ENCODE measurements around the gene CBR3. TPM values are rescaled to one million over a fixed set of nuclear protein-coding genes. Genes with fewer than 3 reads are reported as not detected.

The CBR3 gene
- total and polyA plus RNA-seq, 9 of the 15 experiments (the other 6 are each of a cell fraction or from before 2014, with no cell fraction given) = not detected

GRCh38 chr21:36188081-36188681, 53.3 kb downstream of the CBR3 start (continued):
- TF ChIP-seq PRPF4 (IDR thresholded peaks at IDR 0.05; ENCODE audit: insufficient read depth, low read depth, low read length, poor library complexity, severe bottlenecking) (no peak), YBX1 (IDR thresholded peaks at IDR 0.05) (no peak), FOXJ2 (tag; IDR thresholded peaks at IDR 0.05) (no peak)

GRCh38 chr21:36188937-36189336, 54.1 kb downstream of the CBR3 start:
- ATAC-seq (no peak), DNase-seq (ENCODE audit: extremely low read depth in 1 of 4, low spot score in 3 of 4) (no peak), FAIRE-seq (no peak)
- Histone ChIP-seq H3K4me3 (no peak overlapping the region), H3K4me2 (ENCODE audit: insufficient read depth, low read length) (no peak overlapping the region), H3K27me3 (ENCODE audit: control insufficient read depth in 2 of 2, insufficient read depth in 2 of 2, low read length in 2 of 2) (peaks cover 33 to 53% of the 10 kb centered on the region in 2 experiments; a peak in 4 of 5 replicates), H3K79me2 (ENCODE audit: control insufficient read depth, insufficient read depth, low read length) (no peaks in the 10 kb centered on the region), H3K9me3 (replicated peaks; ENCODE audit: control insufficient read depth, insufficient read depth, low read depth, low read length) (no peaks in the 10 kb centered on the region), H3K4me1 (replicated peaks in 1 of 2; ENCODE audit: control insufficient read depth in 2 of 2, insufficient read depth in 2 of 2, low read length in 2 of 2) (peaks cover 0 to 3% of the 10 kb centered on the region in 2 experiments; a peak in 1 of 5 replicates), H3K9ac (ENCODE audit: insufficient read depth in 1 of 2, low read depth in 2 of 2, low read length in 2 of 2) (no peak overlapping the region), H4K20me1 (replicated peaks; ENCODE audit: control insufficient read depth, insufficient read depth, low read length) (0 out of 2 replicates have a peak, but pooled peaks cover 5% of the 10 kb centered on the region), H3K9me1 (ENCODE audit: control insufficient read depth, insufficient read depth, low read length) (no peaks in the 10 kb centered on the region), H3K36me3 (ENCODE audit: control insufficient read depth, insufficient read depth, low read length) (no peaks in the 10 kb centered on the region), H3K27ac (ENCODE audit: extremely low read depth, low read depth, low read length) (no peak overlapping the region), H2AFZ (ENCODE audit: low read depth, low read length) (no peak overlapping the region)
- no TSS peak for BruUV-seq (replicated peaks)
- 0% methylated on average over 2 of the region's 2 CpGs for WGBS (ENCODE audit: insufficient coverage, low coverage, missing lambda C conversion rate)
- ChIA-PET CTCF (ENCODE audit: low intra/inter-chr PET ratio) (no interaction called here), POLR2A (interaction anchor here (1.0 to 1.7 kb wide), 2 partner anchors 11 to 14 kb away, joined by 3 read pairs; no protein-coding TSS in a partner anchor)
- in situ Hi-C loops (cut with MboI) = no loop called here
- intact Hi-C loops (cut with micrococcal nuclease) = no loop called here
- TF ChIP-seq CGGBP1 (CRISPR knock-in tag; IDR thresholded peaks at IDR 0.05) (no peak), PRDM10 (IDR thresholded peaks at IDR 0.05; ENCODE audit: partially characterized antibody) (no peak), DDX20 (tag; IDR thresholded peaks at IDR 0.05; ENCODE audit: low read depth) (no peak), ZNF398 (CRISPR knock-in tag; IDR thresholded peaks at IDR 0.05) (no peak), U2AF2 (optimal IDR thresholded peaks at IDR 0.05; ENCODE audit: low read depth, low read length) (no peak), ZNF274 (IDR thresholded peaks at IDR 0.05; ENCODE audit: borderline replicate concordance, low read depth, low read length) (no peak), SMARCE1 (IDR thresholded peaks at IDR 0.05) (no peak), TBP (optimal IDR thresholded peaks at IDR 0.05; ENCODE audit: low read depth, low read length) (no peak), ZNF12 (CRISPR knock-in tag; IDR thresholded peaks at IDR 0.05) (no peak), ZBTB33 (CRISPR knock-in tag; IDR thresholded peaks at IDR 0.05) (no peak)

All from K562 (cell line).